ENCODE measurements around the gene PRDM7.
"Not testable (repeated sequence)": the region's sequence is repeated elsewhere in the genome, so short reads cannot be mapped to it uniquely, and the experiment has no call there.

PRDM7 gene

GRCh38 chr16:90011508-90011819 lies 65.7 kb downstream of the PRDM7 start:
- no peak for DNase-seq

- DNase-seq, result no peak
Observed at GRCh38 chr16:90010676-90011507, 66.2 kb downstream of the PRDM7 start.

GRCh38 chr16:90009172-90009899 lies 67.8 kb downstream of the PRDM7 start:
- DNase-seq, result no peak

- DNase-seq, result no peak
Observed at GRCh38 chr16:90008708-90009145, 68.4 kb downstream of the PRDM7 start.

GRCh38 chr16:90007635-90008234 lies 69.4 kb downstream of the PRDM7 start:
- DNase-seq, result not testable (repeated sequence)

- DNase-seq, result no peak
Observed at GRCh38 chr16:90007015-90007414, 70.1 kb downstream of the PRDM7 start.
